GM12891 (cell line): ENCODE measurements around the gene TUT1.

ENCODE experiments used
- POLR2A ChIP-seq: IDR thresholded peaks from 2 replicates; pipeline ENCODE4 v1.6.1; 2011; ENCODE audit warnings: low read depth, low read length, control low read depth
- POLR2AphosphoS5 ChIP-seq: IDR thresholded peaks from 2 replicates; pipeline ENCODE4 v1.6.1; 2011; ENCODE audit warnings: low read depth, low read length, control low read depth

DNA sequence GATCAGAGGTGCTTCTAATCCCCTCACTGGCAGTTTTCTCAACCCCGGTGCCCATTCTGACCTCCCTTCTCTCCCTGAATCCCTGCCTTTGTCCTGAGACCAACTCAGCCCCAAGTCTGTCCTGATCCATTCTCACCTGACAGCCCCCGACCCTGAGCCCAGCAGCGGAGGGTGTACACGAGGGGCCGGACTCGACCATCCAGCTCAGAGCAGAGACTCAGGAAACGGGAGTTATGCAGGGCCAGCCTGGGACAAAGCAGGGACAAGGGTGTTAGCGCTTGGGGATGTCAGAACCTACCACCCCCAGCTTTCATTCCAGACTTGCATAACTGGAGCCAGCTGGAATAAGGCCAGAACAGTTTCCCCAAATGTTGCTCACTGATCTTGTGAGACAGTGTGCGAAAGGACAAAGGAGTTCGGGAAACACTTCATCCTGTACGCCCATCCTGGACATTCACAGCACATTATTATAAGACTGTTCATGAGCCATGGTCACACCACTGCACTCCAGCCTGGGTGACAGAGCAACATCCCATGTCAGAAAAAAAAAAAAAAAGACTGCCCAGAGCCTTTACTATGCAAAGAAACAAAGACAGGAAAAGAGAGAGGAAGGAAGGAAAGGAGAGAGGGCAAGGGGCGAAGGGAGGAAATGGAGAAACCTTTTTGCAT, 14.1 kb downstream of the TUT1 start:
- TF ChIP-seq POLR2A (no peak), POLR2AphosphoS5 (no peak)
